GM21515 (cell line): ENCODE measurements around the gene GNG2.

ENCODE experiments used
- ATAC-seq: cut with Tn5 transposase; IDR thresholded peaks from one replicate; pipeline ENCODE4 v1.9.1; 2021; ENCODE audit not compliant: unreplicated experiment

GNG2 gene

GRCh38 chr14:52015411-52016030 is 155.1 kb downstream of the GNG2 start:
- ATAC-seq: no peak

DNA sequence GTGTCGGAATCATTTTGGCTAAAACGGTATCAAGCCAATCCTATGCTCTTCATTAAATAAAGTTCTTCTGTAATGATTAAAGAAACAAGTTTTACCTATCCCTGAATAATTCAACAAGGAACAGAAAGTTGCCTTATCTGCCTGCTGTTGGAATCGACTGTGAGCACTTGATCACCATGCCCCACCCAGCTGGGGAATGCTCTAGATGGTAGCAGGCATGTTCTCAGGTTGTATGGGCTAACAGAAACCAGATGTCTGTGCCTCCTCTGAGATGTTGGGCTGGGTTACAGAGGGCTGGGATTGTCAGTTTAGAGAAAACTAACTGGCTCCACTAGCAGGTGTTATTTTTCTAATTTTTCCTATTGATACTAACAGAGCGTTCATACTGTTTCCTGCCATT is 157.8 kb downstream of the GNG2 start:
- ATAC-seq: no peak

GRCh38 chr14:52018970-52019369 is 158.6 kb downstream of the GNG2 start:
- ATAC-seq: no peak
